Endodermal cell (in vitro differentiated cells): ENCODE results near the gene TMEM273. TPM values are rescaled to one million over a fixed set of nuclear protein-coding genes. Genes with fewer than 3 reads are reported as not detected.

ENCODE experiments used
- DNase-seq: peaks from one replicate; pipeline ENCODE4 v3.0.0-alpha.2; 2017
- H3K27ac ChIP-seq: 2 replicates; pipeline ENCODE4 v1.5.1; 2013; ENCODE audit warnings: mild to moderate bottlenecking, low read depth, low read length, moderate library complexity
- H3K27me3 ChIP-seq: 2 replicates; pipeline ENCODE4 v1.6.1; 2013; ENCODE audit warnings: mild to moderate bottlenecking, low read length, moderate library complexity; ENCODE audit not compliant: insufficient read depth, control insufficient read depth, poor library complexity, severe bottlenecking
- H3K36me3 ChIP-seq: 2 replicates; pipeline ENCODE4 v1.7.0; 2013; ENCODE audit warnings: mild to moderate bottlenecking, low read length, moderate library complexity; ENCODE audit not compliant: control insufficient read depth, insufficient read depth
- H3K4me1 ChIP-seq: one replicate; pipeline ENCODE4 v1.7.0; 2013; ENCODE audit warnings: low read length; ENCODE audit not compliant: control insufficient read depth, insufficient read depth
- H3K4me3 ChIP-seq: 2 replicates; pipeline ENCODE4 v1.5.1; 2013; ENCODE audit warnings: mild to moderate bottlenecking, low read length, moderate library complexity
- H3K9ac ChIP-seq: 2 replicates; pipeline ENCODE4 v1.6.1; 2013; ENCODE audit warnings: mild to moderate bottlenecking, low read length, moderate library complexity; ENCODE audit not compliant: poor library complexity, severe bottlenecking; ENCODE audit errors: extremely low read depth
- H3K9me3 ChIP-seq: 2 replicates; pipeline ENCODE4 v1.6.1; 2013; ENCODE audit warnings: mild to moderate bottlenecking, low read length, moderate library complexity; ENCODE audit not compliant: control insufficient read depth
- H3K27ac Mint-ChIP-seq: 2 replicates; pipeline ENCODE4 v1.8.0; 2020; ENCODE audit warnings: mixed read lengths
- H3K27me3 Mint-ChIP-seq: 2 replicates; pipeline ENCODE4 v1.8.0; 2021; ENCODE audit warnings: mild to moderate bottlenecking, mixed read lengths; ENCODE audit not compliant: insufficient read depth
- H3K36me3 Mint-ChIP-seq: 2 replicates; pipeline ENCODE4 v1.8.0; 2020; ENCODE audit warnings: low read depth, mixed read lengths
- H3K4me1 Mint-ChIP-seq: 2 replicates; pipeline ENCODE4 v1.8.0; 2020; ENCODE audit warnings: mixed read lengths
- H3K4me3 Mint-ChIP-seq: 2 replicates; pipeline ENCODE4 v1.8.0; 2020; ENCODE audit warnings: mild to moderate bottlenecking, moderate library complexity, mixed read lengths
- H3K9me3 Mint-ChIP-seq: 2 replicates; pipeline ENCODE4 v1.8.0; 2020; ENCODE audit warnings: mild to moderate bottlenecking, mixed read lengths
- CTCF ChIP-seq: fragments of 200-600 bp; sonication (generic); conservative IDR thresholded peaks from 2 replicates; pipeline ENCODE4 v1.5.0; 2021; ENCODE audit warnings: antibody characterized with exemption, mild to moderate bottlenecking
- WGBS, 2 experiments: methylation state at CpG; one replicate each; pipeline versions ENCODE4 v1.1.5 to v1.1.7; 2013; ENCODE audit warnings: missing lambda C conversion rate in 2 of 2, mixed read lengths in 1 of 2; ENCODE audit not compliant: insufficient coverage in 1 of 2, insufficient read length in 1 of 2; 5-methylcytosine and 5-hydroxymethylcytosine counted together
- total RNA-seq, 2 donors: library from RNA; stranded (reverse); fragmentation: NEBNext Ultra II Directional in 1 of 2; extraction: Animal tissue kit (Norgen Biotek cat#: 25700) in 1 of 2; gene quantifications; 2 replicates in 1 of 2; 3 replicates in 1 of 2; pipeline ENCODE4 v1.2.1, GENCODE V29; 2021

TMEM273 gene
- total RNA-seq, 2 donors from 2014 or later = not detected

- 79 to 91% methylated on average over 8 of the region's 8 CpGs for WGBS, 2 experiments
- TF ChIP-seq CTCF = no peak
- no peaks in the 10 kb centered on the region for H3K4me1 ChIP-seq
- Mint-ChIP-seq H3K36me3 (no peaks in the 10 kb centered on the region), H3K4me3 (no peak overlapping the region), H3K4me1 (no peaks in the 10 kb centered on the region), H3K27ac (no peak overlapping the region), H3K9me3 (no peaks in the 10 kb centered on the region), H3K27me3 (peaks cover 3% of the 10 kb centered on the region)
- H3K4me3 ChIP-seq = no peak overlapping the region
- H3K9ac ChIP-seq = no peak overlapping the region
- H3K36me3 ChIP-seq = no peaks in the 10 kb centered on the region
- H3K27me3 ChIP-seq = no peaks in the 10 kb centered on the region
- no peak for DNase-seq
- no peak overlapping the region for H3K27ac ChIP-seq
- no peaks in the 10 kb centered on the region for H3K9me3 ChIP-seq
Measured at GRCh38 chr10:49194212-49194920, 6.2 kb upstream of the TMEM273 start.

- H3K4me3 Mint-ChIP-seq = no peak overlapping the region
- WGBS, 2 experiments = 92 to 94% methylated on average over 1 of the region's 1 CpG
Measured at GRCh38 chr10:49191349-49191748, 3.2 kb upstream of the TMEM273 start.

GRCh38 chr10:49189422-49189821 is 1.2 kb upstream of the TMEM273 start:
- no peak for TF ChIP-seq CTCF
- H3K27ac Mint-ChIP-seq = no peak overlapping the region
- H3K9me3 Mint-ChIP-seq = no peaks in the 10 kb centered on the region
- H3K27me3 Mint-ChIP-seq = peaks cover 2% of the 10 kb centered on the region
- no peak for DNase-seq
- Histone ChIP-seq H3K4me3 (no peak overlapping the region), H3K9ac (no peak overlapping the region), H3K27me3 (no peaks in the 10 kb centered on the region), H3K4me1 (no peaks in the 10 kb centered on the region), H3K27ac (no peak overlapping the region), H3K9me3 (no peaks in the 10 kb centered on the region), H3K36me3 (no peaks in the 10 kb centered on the region)
- no peak overlapping the region for H3K4me3 Mint-ChIP-seq
- no peaks in the 10 kb centered on the region for H3K4me1 Mint-ChIP-seq
- no peaks in the 10 kb centered on the region for H3K36me3 Mint-ChIP-seq
- 89 to 96% methylated on average over 6 of the region's 6 CpGs for WGBS, 2 experiments

More at GRCh38 chr10:49191349-49191748, 3.2 kb upstream of the TMEM273 start:
- TF ChIP-seq CTCF = no peak
- Mint-ChIP-seq H3K36me3 (no peaks in the 10 kb centered on the region), H3K27ac (no peak overlapping the region), H3K9me3 (no peaks in the 10 kb centered on the region), H3K27me3 (no peaks in the 10 kb centered on the region), H3K4me1 (no peaks in the 10 kb centered on the region)
- Histone ChIP-seq H3K4me1 (no peaks in the 10 kb centered on the region), H3K4me3 (no peak overlapping the region), H3K27ac (no peak overlapping the region), H3K27me3 (no peaks in the 10 kb centered on the region), H3K9ac (no peak overlapping the region), H3K9me3 (no peaks in the 10 kb centered on the region), H3K36me3 (no peaks in the 10 kb centered on the region)
- DNase-seq = no peak
